Measurements from ENCODE around the gene TNN. TPM values are rescaled to one million over a fixed set of nuclear protein-coding genes. Genes with fewer than 3 reads are reported as not detected.

The TNN gene
- total RNA-seq, 3 donors from 2014 or later, result 0.06 TPM; not detected in 2

DNA sequence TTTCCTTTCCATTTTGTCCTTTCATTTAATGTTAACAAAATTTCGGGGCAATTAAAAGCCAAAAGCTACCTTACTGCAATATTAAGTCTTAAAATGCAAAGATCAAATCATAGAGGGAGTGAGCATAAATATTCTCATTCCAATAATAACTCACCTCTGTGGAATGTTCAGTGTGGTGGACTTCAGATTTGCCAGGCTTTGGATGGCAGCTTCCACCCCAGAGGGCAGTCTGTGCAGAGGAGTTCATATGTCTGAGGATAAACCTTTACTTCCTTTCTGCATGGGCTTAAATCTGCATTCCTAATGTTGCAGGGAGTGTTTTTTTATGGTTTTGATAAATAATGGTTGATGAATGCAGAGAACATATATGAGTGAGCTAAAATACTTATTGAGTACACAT is 108.6 kb downstream of the TNN start:
- intact Hi-C loops (cut with DNase I, micrococcal nuclease), result no loop called here
- peaks cover 4% of the 10 kb centered on the region for H3K4me1 ChIP-seq (ENCODE audit: low read depth)
- DNase-seq (no peak), ATAC-seq (no peak)
- H3K4me3 ChIP-seq, result no peak overlapping the region
- no peak for TF ChIP-seq CTCF (IDR thresholded peaks at IDR 0.05)
- H3K36me3 ChIP-seq (ENCODE audit: low read depth), result no peaks in the 10 kb centered on the region
- H3K9me3 ChIP-seq, result no peaks in the 10 kb centered on the region

DNA sequence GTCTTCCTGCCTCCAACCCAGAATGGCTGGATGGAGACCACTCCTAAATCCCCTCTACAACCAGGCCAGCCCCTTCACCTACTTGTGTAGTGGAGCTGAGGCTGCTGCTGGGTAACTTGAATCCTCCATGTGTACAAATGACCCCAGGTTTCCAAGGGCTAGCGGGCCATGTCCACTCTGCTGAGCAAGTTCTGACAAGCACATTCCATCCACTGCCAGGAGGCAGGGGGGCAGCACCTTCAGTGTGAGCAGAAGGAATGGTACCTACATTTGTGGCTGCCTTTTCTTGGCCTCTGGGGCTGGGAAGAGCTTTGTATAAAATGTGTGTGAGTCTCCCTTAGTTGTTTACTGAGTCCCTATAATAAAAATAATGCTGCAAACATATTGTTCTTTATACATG is 110.4 kb downstream of the TNN start:
- Histone ChIP-seq H3K4me3 (no peak overlapping the region), H3K4me1 (ENCODE audit: low read depth) (peaks cover 4% of the 10 kb centered on the region), H3K9me3 (no peaks in the 10 kb centered on the region), H3K36me3 (ENCODE audit: low read depth) (no peaks in the 10 kb centered on the region)
- ATAC-seq (no peak), DNase-seq (no peak)
- no peak for TF ChIP-seq CTCF (IDR thresholded peaks at IDR 0.05)
- intact Hi-C loops (cut with DNase I, micrococcal nuclease), result no loop called here

GRCh38 chr1:175178456-175178855 is 110.8 kb downstream of the TNN start:
- no peaks in the 10 kb centered on the region for H3K9me3 ChIP-seq
- H3K36me3 ChIP-seq (ENCODE audit: low read depth), result no peaks in the 10 kb centered on the region
- DNase-seq (no peak), ATAC-seq (no peak)
- no peak overlapping the region for H3K4me3 ChIP-seq
- intact Hi-C loops (cut with DNase I, micrococcal nuclease), result no loop called here
- peaks cover 4% of the 10 kb centered on the region for H3K4me1 ChIP-seq (ENCODE audit: low read depth)
- no peak for TF ChIP-seq CTCF (IDR thresholded peaks at IDR 0.05)

- intact Hi-C loops (cut with DNase I, micrococcal nuclease), result no loop called here
- H3K4me1 ChIP-seq (ENCODE audit: low read depth), result no peaks in the 10 kb centered on the region
- DNase-seq, result no peak
- no peak overlapping the region for H3K4me3 ChIP-seq
- H3K36me3 ChIP-seq (ENCODE audit: low read depth), result no peaks in the 10 kb centered on the region
- no peak for TF ChIP-seq CTCF (IDR thresholded peaks at IDR 0.05)
- no peak for ATAC-seq
- H3K9me3 ChIP-seq, result no peaks in the 10 kb centered on the region
Observed at GRCh38 chr1:175179837-175180590, 112.4 kb downstream of the TNN start.

GRCh38 chr1:175182201-175182746 is 114.6 kb downstream of the TNN start:
- no peak for ATAC-seq

More at GRCh38 chr1:175182201-175182746, 114.6 kb downstream of the TNN start:
- H3K9me3 ChIP-seq, result no peaks in the 10 kb centered on the region
- no peak for DNase-seq
- intact Hi-C loops (cut with DNase I, micrococcal nuclease), result no loop called here
- TF ChIP-seq CTCF (IDR thresholded peaks at IDR 0.05), result no peak
- H3K36me3 ChIP-seq (ENCODE audit: low read depth), result no peaks in the 10 kb centered on the region
- no peaks in the 10 kb centered on the region for H3K4me1 ChIP-seq (ENCODE audit: low read depth)
- no peak overlapping the region for H3K4me3 ChIP-seq

Measured in mucosa of descending colon (tissue), 3 donors.